ENCODE measurements around the gene MEGF6.
A peak's percentile ranks its signal among the peaks of the same experiment; 100 is the strongest.
"Not testable (repeated sequence)": the region's sequence is repeated elsewhere in the genome, so short reads cannot be mapped to it uniquely, and the experiment has no call there.

Gene MEGF6

GRCh38 chr1:3627515-3628253 is 16.4 kb upstream of the MEGF6 start:
- ATAC-seq (no peak), DNase-seq (no peak)

- ATAC-seq (no peak), DNase-seq (no peak)
Observed at GRCh38 chr1:3626025-3626424, 14.7 kb upstream of the MEGF6 start.

DNA sequence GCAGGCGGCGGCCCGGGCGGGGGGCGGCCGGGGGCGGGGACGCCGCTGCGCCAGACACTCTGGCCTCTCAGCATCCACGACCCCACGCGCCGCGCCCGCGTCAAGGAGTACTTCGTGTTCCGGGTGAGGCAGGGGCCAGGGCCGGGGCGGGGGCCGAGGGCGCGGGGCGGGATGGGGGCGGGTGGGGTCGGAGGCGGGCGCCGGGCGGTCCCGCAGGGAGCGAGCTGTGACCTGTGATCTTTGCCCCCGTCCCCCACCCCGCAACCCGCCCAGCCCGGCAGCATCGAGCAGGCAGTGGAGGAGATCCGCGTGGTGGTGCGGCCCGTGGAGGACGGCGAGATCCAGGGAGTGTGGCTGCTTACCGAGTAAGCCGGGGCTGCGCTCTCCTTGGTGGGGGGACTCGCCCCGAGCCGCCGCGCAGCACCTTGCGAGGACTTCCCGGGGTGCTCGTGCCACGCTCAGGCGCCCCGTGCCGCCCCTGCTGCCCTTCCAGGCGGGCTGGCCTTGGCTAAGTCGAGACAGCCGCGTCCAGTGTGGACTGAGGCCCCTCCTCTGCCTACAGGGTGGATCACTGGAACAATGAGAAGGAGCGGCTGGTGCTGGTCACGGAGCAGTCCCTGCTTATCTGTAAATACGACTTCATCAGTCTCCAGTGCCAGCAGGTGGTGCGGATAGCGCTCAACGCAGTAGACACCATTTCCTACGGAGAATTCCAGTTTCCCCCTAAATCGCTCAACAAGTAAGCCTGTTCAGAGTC is 14.0 kb upstream of the MEGF6 start:
- DNase-seq (peak; percentile 26), ATAC-seq (no peak)

DNA sequence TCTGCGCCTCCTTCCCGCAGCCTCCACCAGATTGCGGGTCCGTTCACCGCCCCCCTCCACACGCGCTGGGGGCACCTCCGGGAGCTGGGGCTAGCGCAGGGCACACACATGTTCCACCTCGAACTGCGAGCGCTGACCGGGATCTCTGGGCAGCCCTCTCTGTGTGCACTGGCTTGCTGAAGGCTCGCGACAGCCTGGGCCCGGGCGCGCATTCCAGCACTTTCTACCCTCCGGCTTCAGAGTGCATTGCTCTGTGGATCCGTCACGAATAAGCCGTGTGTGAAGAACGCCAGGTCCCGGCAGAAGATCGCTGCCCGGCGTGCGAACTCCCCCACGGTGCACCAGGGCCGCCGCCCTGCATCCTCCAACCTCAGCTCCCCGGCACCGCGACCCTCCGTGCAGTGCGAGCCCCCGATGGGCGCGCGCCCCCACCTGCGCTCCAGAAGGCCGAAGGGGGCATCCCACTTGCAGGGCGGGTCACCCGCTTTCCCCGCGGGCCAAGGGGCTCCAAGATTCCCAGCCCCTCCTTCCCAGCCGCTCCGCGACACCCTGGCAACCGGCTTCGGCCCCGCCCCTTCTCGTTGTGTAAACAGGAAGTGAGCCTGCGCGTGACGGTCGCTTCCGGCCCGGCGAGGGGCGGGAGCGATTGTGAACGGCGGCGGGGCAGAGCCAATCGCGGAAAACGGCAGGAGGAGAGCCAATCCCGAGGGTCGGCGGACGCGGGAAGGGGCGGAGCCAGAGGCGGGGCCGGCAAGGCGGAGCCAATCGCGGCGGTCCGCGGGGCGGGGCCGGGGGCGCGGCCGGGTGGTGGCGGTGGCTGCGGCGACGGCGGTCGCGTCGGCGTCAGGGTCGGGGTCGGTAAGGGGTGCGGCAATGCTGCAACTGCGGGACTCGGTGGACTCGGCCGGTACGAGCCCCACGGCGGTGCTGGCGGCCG is 13.2 kb upstream of the MEGF6 start, which contains the start of gene TPRG1L:
Gene TPRG1L, plus strand, starts transcription at position 816 of the 937 bp plus-strand sequence. Its CDS starts 58 bp downstream, at position 874.
- ATAC-seq (peak; percentile 97), DNase-seq (peak; percentile 98)

GRCh38 chr1:3623441-3624199 is 12.3 kb upstream of the MEGF6 start:
- no peak for DNase-seq

GRCh38 chr1:3622102-3622501 is 10.8 kb upstream of the MEGF6 start:
- ATAC-seq, DNase-seq: not testable (repeated sequence)

More at GRCh38 chr1:3623441-3624199, 12.3 kb upstream of the MEGF6 start:
- ATAC-seq, result no peak

GRCh38 chr1:3621151-3621671 is 9.9 kb upstream of the MEGF6 start:
- not testable (repeated sequence) for ATAC-seq, DNase-seq

- ATAC-seq (no peak), DNase-seq (no peak)
Observed at GRCh38 chr1:3620708-3621107, 9.4 kb upstream of the MEGF6 start.

DNA sequence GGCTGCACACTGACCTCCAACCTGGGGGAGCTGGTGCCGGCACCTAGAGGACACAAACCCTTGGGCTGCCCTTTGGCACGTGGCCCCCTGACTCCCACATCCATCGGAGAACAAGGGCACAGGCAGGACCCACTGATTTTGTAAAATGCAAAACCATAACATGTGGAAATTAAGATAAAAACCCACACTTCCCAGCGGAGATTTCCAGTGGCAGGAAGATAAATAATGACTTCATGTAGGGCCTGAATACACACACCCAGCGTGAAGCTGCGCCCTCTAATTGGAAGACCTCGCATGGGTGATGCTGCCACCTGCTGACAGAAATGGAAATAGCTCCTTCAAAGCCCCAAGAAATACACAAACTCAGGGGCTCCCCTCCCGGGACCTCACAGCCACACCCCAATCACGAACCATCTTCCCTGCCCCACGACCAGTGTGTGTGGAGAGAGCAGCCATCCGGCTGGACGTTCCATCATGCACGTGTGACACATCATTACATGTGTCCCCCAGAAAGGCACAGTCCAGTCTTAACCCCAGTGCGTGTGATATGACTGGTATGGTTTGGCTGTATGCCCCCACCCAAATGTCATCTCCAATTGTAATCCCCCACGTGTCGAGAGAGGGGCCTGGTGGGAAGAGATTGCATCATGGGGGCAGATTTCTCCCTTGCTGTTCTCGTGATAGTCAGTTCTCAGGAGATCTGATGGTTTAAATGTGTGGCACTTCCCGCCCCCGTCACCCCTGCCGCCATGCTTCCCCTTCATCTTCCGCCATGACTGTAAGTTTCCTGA is 7.8 kb upstream of the MEGF6 start:
- peak; percentile 79 for DNase-seq
- peak; percentile 76 for ATAC-seq

DNA sequence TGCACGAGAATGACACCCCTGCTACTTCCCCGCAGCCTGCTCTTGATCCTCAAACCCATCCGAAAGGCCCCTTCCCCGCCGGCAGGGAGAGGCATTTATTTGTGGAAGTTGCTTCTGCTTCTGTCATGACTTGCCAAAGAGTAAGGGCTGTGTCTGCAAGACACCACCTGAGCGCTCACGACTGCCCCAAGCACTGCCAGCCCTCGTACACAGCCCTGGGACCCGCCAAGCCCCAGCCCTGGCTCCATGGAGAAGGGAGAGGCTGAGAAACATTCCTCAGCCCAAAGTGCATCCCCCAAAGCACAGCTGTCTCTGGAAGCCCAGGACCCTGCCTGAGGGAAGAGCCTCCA is 7.2 kb upstream of the MEGF6 start:
- no peak for DNase-seq
- no peak for ATAC-seq

DNA sequence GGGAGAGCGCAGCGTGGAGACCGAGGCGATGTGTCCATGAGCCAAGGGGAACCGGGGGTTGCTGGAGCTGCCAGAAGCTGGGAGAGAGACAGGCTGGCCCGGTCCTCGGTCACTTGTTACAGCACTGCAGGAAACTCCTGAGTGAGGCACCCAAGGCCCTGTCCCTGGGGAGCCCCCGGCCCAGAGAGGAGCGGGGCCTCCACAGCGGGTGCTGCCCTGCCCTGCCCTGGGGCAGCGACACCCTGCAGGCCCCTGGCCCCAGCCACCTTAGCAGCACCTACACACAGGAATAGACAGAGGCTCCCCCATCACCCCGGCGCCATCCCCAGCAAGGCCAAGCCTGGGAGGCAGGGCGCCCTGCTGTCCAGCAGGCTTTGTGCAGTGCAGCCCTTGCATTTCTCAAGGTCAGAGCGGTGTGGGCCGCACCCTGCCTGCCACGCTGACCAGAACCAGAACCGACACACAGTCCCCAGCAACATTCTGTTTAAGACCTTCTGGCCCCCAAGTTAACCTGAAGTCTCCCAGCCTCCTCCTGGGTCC is 6.6 kb upstream of the MEGF6 start:
- ATAC-seq (no peak), DNase-seq (no peak)

DNA sequence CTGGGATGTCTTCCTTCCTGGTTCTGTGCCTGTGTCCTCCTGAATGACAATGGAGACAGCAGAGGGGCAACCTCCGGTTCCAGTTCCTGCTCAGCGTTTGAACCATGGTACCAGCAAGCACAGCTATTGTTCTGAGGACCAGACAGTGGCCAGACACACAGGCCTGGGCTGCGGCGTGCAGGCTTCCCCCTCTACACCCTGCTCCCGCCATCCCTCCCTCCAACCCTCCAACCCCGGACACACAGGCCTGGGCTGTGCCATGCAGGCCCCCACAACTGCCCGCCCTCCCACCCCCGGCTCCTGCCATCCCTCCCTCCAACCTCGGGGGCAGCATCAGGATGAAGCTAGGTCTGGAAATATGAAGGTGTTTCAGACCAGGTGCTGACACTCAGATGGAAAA is 5.6 kb upstream of the MEGF6 start:
- DNase-seq (no peak), ATAC-seq (no peak)

- DNase-seq (no peak), ATAC-seq (no peak)
Observed at GRCh38 chr1:3614755-3615742, 3.7 kb upstream of the MEGF6 start.

GRCh38 chr1:3612123-3612522 is 815 bp upstream of the MEGF6 start:
- no peak for DNase-seq
- no peak for ATAC-seq

- no peak for DNase-seq
- ATAC-seq, result no peak
Observed at GRCh38 chr1:3610527-3611169, 660 bp downstream of the MEGF6 start.

- no peak for DNase-seq
- ATAC-seq, result no peak
Observed at GRCh38 chr1:3609769-3610526, 1.4 kb downstream of the MEGF6 start.

GRCh38 chr1:3609016-3609768 is 2.1 kb downstream of the MEGF6 start:
- ATAC-seq (no peak), DNase-seq (no peak)

All from stimulated activated naive CD8-positive, alpha-beta T cell treated with anti-CD3 and anti-CD28 coated beads, Interleukin-15, Interleukin-2, amounts not matched to agents 100 U/mL and 50 U/mL, for 24 hours (primary cell).